Ishikawa (cell line): Measurements from ENCODE around the gene FHIT.
A peak's percentile ranks its signal among the peaks of the same experiment; 100 is the strongest.

Experiments
- CEBPB ChIP-seq: IDR thresholded peaks from 2 replicates; pipeline ENCODE4 v1.6.1; 2012
- CREB1 ChIP-seq: IDR thresholded peaks from 2 replicates; pipeline ENCODE4 v1.6.1; 2012; ENCODE audit warnings: low read depth
- EGR1 ChIP-seq: IDR thresholded peaks from 2 replicates; pipeline ENCODE4 v1.6.1; 2012
- EP300 ChIP-seq: IDR thresholded peaks from 2 replicates; pipeline ENCODE4 v1.6.1; 2012; ENCODE audit warnings: borderline replicate concordance
- FOXM1 ChIP-seq: IDR thresholded peaks from 2 replicates; pipeline ENCODE4 v1.6.1; 2012; ENCODE audit warnings: low read depth, borderline replicate concordance
- NFIC ChIP-seq: IDR thresholded peaks from 2 replicates; pipeline ENCODE4 v1.6.1; 2012
- RAD21 ChIP-seq: IDR thresholded peaks from 2 replicates; pipeline ENCODE4 v1.6.1; 2012; ENCODE audit warnings: low read depth
- TAF1 ChIP-seq: IDR thresholded peaks from 2 replicates; pipeline ENCODE4 v1.6.1; 2012; ENCODE audit warnings: low read depth, mild to moderate bottlenecking
- TCF12 ChIP-seq: IDR thresholded peaks from 2 replicates; pipeline ENCODE4 v1.6.1; 2012; ENCODE audit warnings: low read depth
- TEAD4 ChIP-seq: IDR thresholded peaks from 2 replicates; pipeline ENCODE4 v1.6.1; 2012
- YY1 ChIP-seq: IDR thresholded peaks from 2 replicates; pipeline ENCODE4 v1.6.1; 2012; ENCODE audit warnings: low read depth
- ZBTB7A ChIP-seq: IDR thresholded peaks from 2 replicates; pipeline ENCODE4 v1.6.1; 2012; ENCODE audit warnings: low read depth
- TF ChIP-seq, protein P1 (sequence below): IDR thresholded peaks from 2 replicates; pipeline ENCODE4 v1.6.1; 2012
- TF ChIP-seq, protein P2 (sequence below): IDR thresholded peaks from 2 replicates; pipeline ENCODE4 v1.6.1; 2012; ENCODE audit warnings: low read depth, mild to moderate bottlenecking
- TF ChIP-seq, protein P3 (sequence below): IDR thresholded peaks from 2 replicates; pipeline ENCODE4 v1.6.1; 2012

The FHIT gene

DNA sequence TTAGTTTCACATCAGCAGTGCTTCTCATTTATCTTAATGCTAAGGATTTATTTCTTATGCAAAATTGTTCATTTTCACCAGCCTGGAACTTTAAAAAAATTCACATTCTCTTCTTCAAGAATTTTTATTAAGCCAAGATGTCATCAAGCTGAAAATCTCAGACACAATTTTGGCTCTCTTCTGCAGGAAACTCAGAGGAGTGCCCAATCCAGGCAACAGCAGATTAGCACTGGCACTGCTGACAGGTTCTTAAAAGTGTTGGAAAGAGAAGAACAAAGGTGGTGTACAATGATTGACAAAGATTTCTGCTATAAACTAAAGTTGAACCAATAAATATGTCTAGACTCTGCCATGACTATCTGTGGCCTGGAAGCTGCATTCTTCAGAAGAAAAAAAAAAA lies 479.5 kb downstream of the FHIT start:
- TF ChIP-seq, protein P1, sequence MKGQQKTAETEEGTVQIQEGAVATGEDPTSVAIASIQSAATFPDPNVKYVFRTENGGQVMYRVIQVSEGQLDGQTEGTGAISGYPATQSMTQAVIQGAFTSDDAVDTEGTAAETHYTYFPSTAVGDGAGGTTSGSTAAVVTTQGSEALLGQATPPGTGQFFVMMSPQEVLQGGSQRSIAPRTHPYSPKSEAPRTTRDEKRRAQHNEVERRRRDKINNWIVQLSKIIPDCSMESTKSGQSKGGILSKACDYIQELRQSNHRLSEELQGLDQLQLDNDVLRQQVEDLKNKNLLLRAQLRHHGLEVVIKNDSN, result no peak
- no peak for TF ChIP-seq TEAD4
- no peak for TF ChIP-seq NFIC
- no peak for TF ChIP-seq EP300
- TF ChIP-seq, protein P2, sequence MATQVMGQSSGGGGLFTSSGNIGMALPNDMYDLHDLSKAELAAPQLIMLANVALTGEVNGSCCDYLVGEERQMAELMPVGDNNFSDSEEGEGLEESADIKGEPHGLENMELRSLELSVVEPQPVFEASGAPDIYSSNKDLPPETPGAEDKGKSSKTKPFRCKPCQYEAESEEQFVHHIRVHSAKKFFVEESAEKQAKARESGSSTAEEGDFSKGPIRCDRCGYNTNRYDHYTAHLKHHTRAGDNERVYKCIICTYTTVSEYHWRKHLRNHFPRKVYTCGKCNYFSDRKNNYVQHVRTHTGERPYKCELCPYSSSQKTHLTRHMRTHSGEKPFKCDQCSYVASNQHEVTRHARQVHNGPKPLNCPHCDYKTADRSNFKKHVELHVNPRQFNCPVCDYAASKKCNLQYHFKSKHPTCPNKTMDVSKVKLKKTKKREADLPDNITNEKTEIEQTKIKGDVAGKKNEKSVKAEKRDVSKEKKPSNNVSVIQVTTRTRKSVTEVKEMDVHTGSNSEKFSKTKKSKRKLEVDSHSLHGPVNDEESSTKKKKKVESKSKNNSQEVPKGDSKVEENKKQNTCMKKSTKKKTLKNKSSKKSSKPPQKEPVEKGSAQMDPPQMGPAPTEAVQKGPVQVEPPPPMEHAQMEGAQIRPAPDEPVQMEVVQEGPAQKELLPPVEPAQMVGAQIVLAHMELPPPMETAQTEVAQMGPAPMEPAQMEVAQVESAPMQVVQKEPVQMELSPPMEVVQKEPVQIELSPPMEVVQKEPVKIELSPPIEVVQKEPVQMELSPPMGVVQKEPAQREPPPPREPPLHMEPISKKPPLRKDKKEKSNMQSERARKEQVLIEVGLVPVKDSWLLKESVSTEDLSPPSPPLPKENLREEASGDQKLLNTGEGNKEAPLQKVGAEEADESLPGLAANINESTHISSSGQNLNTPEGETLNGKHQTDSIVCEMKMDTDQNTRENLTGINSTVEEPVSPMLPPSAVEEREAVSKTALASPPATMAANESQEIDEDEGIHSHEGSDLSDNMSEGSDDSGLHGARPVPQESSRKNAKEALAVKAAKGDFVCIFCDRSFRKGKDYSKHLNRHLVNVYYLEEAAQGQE, result no peak

DNA sequence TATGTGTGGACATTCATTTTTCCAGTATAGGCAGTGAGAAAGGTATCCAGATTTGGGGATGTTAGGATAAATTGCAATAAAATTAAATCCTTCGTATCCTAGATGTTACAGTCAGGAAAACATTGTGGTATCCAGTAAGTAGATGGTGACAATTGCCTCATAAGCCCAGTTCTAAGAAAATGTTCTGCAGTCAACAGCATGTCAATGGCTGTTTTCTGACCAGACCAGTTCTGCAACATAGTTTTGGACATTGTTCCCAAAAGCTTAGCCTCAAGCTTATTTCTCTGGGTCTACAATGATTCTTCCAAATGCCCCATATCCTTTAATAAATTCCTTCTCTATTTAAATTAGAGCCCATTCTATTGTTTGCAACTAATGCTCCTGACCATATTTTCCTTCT lies 480.7 kb downstream of the FHIT start:
- TF ChIP-seq TAF1 (no peak), ZBTB7A (no peak), YY1 (peak; percentile 59; the same call in 1 of the 2 replicates), NFIC (no peak), EGR1 (no peak), CEBPB (peak; percentile 64), TEAD4 (peak; percentile 75), FOXM1 (no peak), EP300 (peak; percentile 44; the same call in 1 of the 2 replicates), CREB1 (no peak), TCF12 (peak; percentile 54; the same call in 1 of the 2 replicates), RAD21 (0 out of 2 replicates have a peak, but pooled peaks have one; percentile 2)
- TF ChIP-seq, protein P1, result no peak
- TF ChIP-seq, protein P2, result no peak
- TF ChIP-seq, protein P3, sequence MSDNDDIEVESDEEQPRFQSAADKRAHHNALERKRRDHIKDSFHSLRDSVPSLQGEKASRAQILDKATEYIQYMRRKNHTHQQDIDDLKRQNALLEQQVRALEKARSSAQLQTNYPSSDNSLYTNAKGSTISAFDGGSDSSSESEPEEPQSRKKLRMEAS, result peak; percentile 57; the same call in 1 of the 2 replicates

DNA sequence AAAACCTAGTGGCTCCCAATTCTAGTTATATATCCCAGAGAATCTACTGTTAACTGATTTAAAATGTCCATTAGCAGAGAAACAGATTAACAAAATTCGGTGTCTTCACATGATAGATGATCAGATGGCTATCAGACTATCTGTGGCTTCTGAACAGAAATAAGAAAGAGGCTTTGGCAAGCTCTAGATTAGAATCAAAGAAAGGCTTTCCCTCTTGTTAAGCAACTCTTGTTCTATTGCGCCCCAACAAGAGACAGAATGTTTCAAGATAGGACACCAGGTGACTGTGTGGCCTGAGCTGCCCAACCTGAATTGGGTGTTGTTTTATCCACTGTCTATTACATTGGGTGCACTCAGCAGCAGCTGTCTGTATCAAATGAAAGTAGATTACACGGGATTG lies 483.7 kb downstream of the FHIT start:
- TF ChIP-seq TAF1 (no peak), CEBPB (no peak), YY1 (no peak)

DNA sequence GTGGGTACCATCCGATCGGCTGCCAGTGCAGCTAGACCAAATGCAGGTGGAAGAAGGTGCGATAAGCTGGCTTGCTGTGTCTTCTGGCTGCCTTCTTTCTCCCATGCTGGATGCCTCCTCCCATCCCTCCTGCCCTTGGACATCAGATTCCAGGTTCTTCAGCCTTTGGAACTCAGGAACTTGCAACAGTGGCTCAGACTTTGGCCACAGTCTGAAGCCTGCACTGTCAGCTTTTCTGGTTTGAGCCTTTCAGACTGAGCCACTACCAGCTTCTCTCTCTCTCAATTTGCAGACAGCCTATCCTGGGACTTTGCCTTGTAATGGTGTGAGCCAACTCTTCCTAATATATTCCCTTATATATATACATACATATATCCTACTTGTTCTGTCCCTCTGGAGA lies 485.5 kb downstream of the FHIT start:
- TF ChIP-seq EP300 (no peak), YY1 (no peak), RAD21 (no peak), TCF12 (no peak), CEBPB (no peak), EGR1 (no peak), NFIC (no peak)
- TF ChIP-seq, protein P3, result no peak

DNA sequence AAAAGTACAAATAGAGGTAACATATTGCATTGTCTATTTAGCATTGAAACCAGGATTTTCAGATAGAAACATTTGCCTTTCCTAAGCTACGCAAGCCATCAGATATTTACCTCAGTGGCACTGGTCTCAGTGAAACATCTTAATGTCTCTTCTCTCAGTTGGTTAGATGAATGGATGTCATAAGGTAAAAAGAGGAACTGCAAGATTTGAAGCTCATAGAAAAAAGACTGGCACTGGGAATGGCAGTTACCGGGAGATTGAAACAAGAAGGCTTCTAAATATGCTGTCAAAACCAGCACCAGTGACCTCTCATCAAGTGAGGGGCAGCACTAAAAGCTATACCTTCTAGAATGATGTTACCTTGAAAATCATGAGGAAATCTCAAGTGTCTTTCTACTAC lies 486.4 kb downstream of the FHIT start:
- TF ChIP-seq TAF1 (no peak), FOXM1 (no peak), YY1 (no peak), RAD21 (no peak), NFIC (no peak), EP300 (no peak)
- TF ChIP-seq, protein P1, result no peak

DNA sequence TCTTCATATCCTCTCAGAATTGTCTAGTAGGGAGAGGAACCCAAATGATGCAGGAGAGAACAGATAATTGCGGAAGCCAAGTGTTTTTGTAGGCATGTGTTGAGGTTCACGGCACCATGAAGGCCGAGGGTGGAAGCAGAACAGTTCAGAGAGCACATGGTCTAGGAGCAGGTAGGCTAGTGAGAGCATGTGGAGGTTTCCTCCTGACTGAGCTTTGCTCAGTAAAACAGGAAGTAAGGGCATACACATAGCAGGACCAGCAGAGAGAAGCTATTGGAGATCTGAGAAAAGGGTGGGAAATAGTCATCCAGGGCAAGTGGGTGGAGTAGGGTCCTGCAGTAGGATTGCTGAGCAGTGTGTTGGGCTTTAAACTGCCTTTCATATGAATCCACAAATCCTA lies 491.1 kb downstream of the FHIT start:
- TF ChIP-seq CEBPB (no peak), TCF12 (no peak), RAD21 (no peak), EGR1 (no peak), ZBTB7A (no peak), EP300 (no peak), FOXM1 (no peak), CREB1 (no peak), YY1 (no peak), NFIC (no peak), TAF1 (no peak), TEAD4 (no peak)
- TF ChIP-seq, protein P2, result no peak
- TF ChIP-seq, protein P3, result no peak
- TF ChIP-seq, protein P1, result no peak
